GM19468 (cell line): ENCODE measurements around the gene PLD6.

ENCODE experiments used
- ATAC-seq: cut with Tn5 transposase; IDR thresholded peaks from one replicate; pipeline ENCODE4 v1.9.1; 2021; ENCODE audit warnings: mild to moderate bottlenecking, moderate library complexity, moderate number of reproducible peaks; ENCODE audit not compliant: unreplicated experiment; ENCODE audit errors: extremely low read depth

The PLD6 gene

GRCh38 chr17:17227608-17228520, 21.7 kb upstream of the PLD6 start:
- no peak for ATAC-seq

DNA sequence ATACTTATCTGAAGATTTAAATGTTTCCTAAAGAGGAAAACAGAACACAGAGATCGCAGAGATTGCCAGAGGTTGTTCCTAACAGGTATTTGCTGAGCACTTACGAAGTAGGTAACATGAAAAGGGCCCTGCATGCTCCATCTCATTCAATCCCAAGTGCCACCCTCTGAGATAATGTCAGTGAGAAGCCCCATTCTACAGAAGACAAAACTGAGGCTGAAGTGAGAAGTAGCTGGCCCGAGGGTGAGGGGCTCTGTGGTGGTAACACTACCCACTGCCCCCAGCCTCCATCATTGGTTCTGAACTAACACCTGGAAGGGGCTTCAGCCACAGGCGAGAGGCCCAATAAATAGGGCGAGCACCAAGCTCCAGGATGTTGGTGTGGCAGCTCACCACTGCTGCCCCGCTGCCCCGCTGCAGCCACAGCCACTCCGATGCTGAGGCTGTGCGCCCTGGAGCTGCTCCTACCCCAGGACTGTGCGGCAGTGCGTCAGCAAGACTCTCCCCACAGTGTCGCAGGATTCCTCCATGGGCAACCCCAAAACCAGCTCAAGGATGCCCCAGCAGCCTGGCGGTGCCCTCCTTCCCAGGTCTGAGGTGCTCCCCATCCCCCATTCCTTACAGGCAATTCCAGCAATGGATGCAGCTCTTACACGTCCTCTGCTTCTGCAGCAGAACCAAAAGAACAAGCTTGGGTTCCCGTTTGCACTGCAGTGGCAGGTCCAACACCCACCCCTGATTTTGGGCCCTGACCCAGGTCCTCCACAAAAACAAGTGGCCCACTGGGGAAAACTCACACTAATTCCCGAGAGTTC, 20.5 kb upstream of the PLD6 start:
- ATAC-seq = no peak

GRCh38 chr17:17225901-17226300, 19.8 kb upstream of the PLD6 start:
- ATAC-seq = no peak

DNA sequence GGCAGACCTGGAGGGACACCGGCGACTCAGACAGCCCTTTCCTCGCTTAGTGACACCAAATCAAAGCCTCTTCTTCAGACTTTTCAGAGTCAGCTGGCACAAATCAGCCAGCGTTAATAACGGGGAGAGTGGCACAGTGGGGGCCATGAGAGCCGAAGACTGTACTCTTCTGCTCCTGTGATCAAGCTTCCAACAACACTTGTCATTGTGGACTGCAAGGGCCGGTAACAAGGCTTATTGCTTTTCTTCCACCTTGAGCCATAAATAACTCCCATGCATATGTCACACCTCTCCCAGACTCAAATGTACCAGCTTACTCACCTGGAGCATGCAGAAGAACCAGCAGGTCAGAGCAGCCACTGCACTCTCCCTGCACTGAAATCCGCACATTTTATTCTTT, 18.0 kb upstream of the PLD6 start:
- no peak for ATAC-seq

- ATAC-seq = no peak
Observed at GRCh38 chr17:17223736-17224135, 17.6 kb upstream of the PLD6 start.

GRCh38 chr17:17221329-17221728, 15.2 kb upstream of the PLD6 start:
- ATAC-seq = no peak

DNA sequence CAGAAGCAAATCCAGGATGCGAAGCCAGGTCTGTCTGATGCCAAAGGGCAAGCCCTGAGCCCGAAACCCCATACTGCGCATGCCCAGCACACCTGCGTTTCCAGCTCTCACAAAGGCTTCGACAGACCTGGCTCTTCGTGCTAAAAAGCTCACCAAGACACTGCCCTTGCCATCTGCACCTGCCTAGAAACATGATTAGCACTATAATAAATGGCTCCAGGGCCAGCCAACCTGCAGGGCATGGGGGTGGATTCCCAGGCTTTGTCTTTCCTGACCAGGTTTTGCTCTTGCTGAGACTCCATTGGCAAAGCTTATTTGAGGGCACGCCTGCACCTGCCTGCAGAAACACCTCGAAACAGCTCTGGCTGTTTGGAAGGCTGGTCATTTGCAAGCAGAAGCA, 14.4 kb upstream of the PLD6 start:
- no peak for ATAC-seq

GRCh38 chr17:17217995-17218394, 11.9 kb upstream of the PLD6 start:
- no peak for ATAC-seq

DNA sequence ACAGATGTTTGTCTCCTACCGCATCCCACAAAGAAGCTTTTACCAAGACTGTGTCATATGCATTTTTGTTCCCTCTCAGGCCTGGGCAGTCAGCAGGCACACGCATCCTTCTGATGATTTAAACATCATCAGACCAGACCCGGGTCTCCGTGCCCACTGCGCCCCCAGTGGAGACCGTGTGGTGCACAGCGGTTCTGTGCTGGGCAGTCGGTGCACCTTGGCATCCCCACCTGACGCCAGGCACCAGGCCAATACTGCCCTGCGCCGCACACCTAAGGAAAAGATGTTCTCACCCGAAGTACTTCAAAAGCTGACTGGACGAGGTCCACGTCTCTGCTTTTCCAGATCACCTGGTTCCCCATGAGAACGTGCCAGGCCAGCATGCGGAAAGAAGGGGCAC, 10.6 kb upstream of the PLD6 start:
- ATAC-seq = no peak

DNA sequence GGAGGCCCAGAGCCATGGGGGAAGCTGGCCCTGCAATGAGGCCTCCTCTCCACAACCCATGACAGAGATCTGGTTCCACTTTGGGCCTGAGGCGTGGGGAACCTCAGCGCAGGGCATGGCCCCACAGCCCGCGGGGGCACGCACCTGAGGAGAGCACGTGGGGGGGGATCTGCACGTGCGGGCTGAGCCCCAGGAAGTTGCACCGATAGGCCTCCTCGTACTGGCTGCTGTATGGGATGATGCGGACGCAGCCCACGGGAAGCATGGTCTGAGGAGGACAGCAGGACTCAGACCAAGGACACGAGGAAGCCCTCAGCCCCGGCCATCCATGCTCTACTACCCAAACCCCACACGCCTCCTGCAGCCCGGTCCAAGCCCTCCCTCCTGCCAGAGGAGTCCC, 10.1 kb upstream of the PLD6 start:
- ATAC-seq = no peak

DNA sequence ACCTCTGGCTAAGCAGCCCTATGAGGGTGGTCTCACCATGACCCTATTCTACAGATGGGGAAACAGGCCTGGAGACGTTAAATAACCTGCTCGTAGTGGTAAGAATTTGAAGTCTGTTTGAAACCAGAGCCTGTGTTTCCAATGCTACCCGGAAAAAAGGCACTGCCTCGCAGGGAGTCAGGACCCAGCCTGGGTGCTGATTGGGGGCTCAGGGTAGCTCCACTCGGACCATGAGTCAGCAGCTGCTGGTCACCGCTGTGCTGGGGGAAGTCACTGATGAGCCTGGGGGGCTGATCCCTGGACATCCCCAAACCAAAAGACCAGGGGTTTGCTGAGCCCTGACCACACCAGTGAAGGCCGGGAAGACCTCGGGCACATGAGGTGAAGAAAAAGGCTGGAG, 9.4 kb upstream of the PLD6 start:
- ATAC-seq = no peak

- no peak for ATAC-seq
Observed at GRCh38 chr17:17214646-17215436, 8.7 kb upstream of the PLD6 start.

- ATAC-seq = no peak
Observed at GRCh38 chr17:17213775-17214174, 7.6 kb upstream of the PLD6 start.

GRCh38 chr17:17207998-17208397, 1.9 kb upstream of the PLD6 start:
- ATAC-seq = no peak

- ATAC-seq = no peak
Observed at GRCh38 chr17:17206913-17207335, 791 bp upstream of the PLD6 start.

- no peak for ATAC-seq
Observed at GRCh38 chr17:17205368-17206123, 587 bp downstream of the PLD6 start.

DNA sequence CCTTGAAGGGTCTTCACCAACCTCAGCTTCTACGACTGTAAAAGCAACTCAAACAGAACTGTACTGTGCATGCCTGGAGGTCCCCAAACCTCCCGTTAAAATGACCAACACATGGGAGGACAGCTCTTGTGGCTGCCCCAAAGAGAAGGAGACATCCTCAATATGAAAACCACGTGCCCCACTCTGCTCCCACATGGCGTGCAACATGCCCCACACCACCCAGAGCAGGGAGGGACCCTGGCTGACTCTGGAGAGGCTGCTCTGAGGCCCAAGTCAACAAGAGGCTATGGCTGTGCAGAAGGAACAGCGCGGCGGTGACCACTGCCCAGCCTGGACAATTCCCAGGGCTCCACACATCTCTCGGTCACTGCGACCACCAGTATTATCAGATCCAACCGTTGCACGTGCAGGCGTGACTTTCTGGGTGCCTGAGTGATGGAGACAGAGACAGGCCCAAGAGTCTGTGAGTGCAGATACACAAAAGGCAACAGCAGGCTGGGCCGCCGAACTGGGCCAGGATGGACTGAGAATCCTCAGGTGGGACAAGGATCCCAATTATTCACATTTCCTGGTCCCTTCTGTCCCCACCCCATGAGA, 1.4 kb downstream of the PLD6 start:
- no peak for ATAC-seq

- no peak for ATAC-seq
Observed at GRCh38 chr17:17204041-17204591, 2.0 kb downstream of the PLD6 start.

GRCh38 chr17:17203173-17203730, 2.9 kb downstream of the PLD6 start:
- ATAC-seq = no peak
